ENCODE data around the gene GPX5.

The GPX5 gene

GRCh38 chr6:28563430-28564095 lies 37.9 kb downstream of the GPX5 start:
- no peak overlapping the region for H3K4me3 ChIP-seq (ENCODE audit: low read depth, low read length)
- no peak for TF ChIP-seq CTCF (IDR thresholded peaks at IDR 0.05; ENCODE audit: insufficient read depth, low read depth, low read length, missing control alignments)
- no peak for DNase-seq (ENCODE audit: low read depth)

GRCh38 chr6:28565823-28566526 lies 40.3 kb downstream of the GPX5 start:
- TF ChIP-seq CTCF (IDR thresholded peaks at IDR 0.05; ENCODE audit: insufficient read depth, low read depth, low read length, missing control alignments), result no peak
- H3K4me3 ChIP-seq (ENCODE audit: low read depth, low read length), result no peak overlapping the region
- DNase-seq (ENCODE audit: low read depth), result no peak

GRCh38 chr6:28566527-28567252 lies 41.0 kb downstream of the GPX5 start:
- no peak for TF ChIP-seq CTCF (IDR thresholded peaks at IDR 0.05; ENCODE audit: insufficient read depth, low read depth, low read length, missing control alignments)

GRCh38 chr6:28567506-28567905 lies 41.8 kb downstream of the GPX5 start:
- DNase-seq (ENCODE audit: low read depth), result peak; percentile 24
- H3K4me3 ChIP-seq (ENCODE audit: low read depth, low read length), result no peak overlapping the region
- no peak for TF ChIP-seq CTCF (IDR thresholded peaks at IDR 0.05; ENCODE audit: insufficient read depth, low read depth, low read length, missing control alignments)

More at GRCh38 chr6:28566527-28567252, 41.0 kb downstream of the GPX5 start:
- DNase-seq (ENCODE audit: low read depth), result no peak
- no peak overlapping the region for H3K4me3 ChIP-seq (ENCODE audit: low read depth, low read length)

GRCh38 chr6:28568515-28569108 lies 42.9 kb downstream of the GPX5 start:
- TF ChIP-seq CTCF (IDR thresholded peaks at IDR 0.05; ENCODE audit: insufficient read depth, low read depth, low read length, missing control alignments), result no peak
- DNase-seq (ENCODE audit: low read depth), result peak; percentile 40

GRCh38 chr6:28569748-28570147 lies 44.1 kb downstream of the GPX5 start:
- no peak for DNase-seq (ENCODE audit: low read depth)
- H3K4me3 ChIP-seq (ENCODE audit: low read depth, low read length), result no peak overlapping the region
- TF ChIP-seq CTCF (IDR thresholded peaks at IDR 0.05; ENCODE audit: insufficient read depth, low read depth, low read length, missing control alignments), result no peak

More at GRCh38 chr6:28568515-28569108, 42.9 kb downstream of the GPX5 start:
- no peak overlapping the region for H3K4me3 ChIP-seq (ENCODE audit: low read depth, low read length)

Data from GM12865 (cell line).